GM18868 (cell line): ENCODE data around the gene BAG2.

Experiments used
- ATAC-seq: cut with Tn5 transposase; IDR thresholded peaks from one replicate; pipeline ENCODE4 v1.9.1; 2021; ENCODE audit warnings: mild to moderate bottlenecking, moderate library complexity; ENCODE audit not compliant: unreplicated experiment

BAG2 gene

GRCh38 chr6:57172136-57173055 lies at the start of gene BAG2:
Gene BAG2, plus strand, starts transcription at chr6:57172326. Its CDS starts 372 bp downstream, at chr6:57172698.
- peak; percentile 90 for ATAC-seq

GRCh38 chr6:57123111-57123510 lies 49.0 kb upstream of the BAG2 start:
- no peak for ATAC-seq

- ATAC-seq, result no peak
These were observed 44.4 kb upstream of the BAG2 start for GRCh38 chr6:57127763-57128162.

- ATAC-seq, result no peak
These were observed 41.4 kb upstream of the BAG2 start for GRCh38 chr6:57130661-57131177.

GRCh38 chr6:57134954-57135353 lies 37.2 kb upstream of the BAG2 start:
- ATAC-seq, result no peak

GRCh38 chr6:57135885-57136284 lies 36.2 kb upstream of the BAG2 start:
- ATAC-seq, result no peak

- no peak for ATAC-seq
These were observed 34.8 kb upstream of the BAG2 start for GRCh38 chr6:57137350-57137749.

GRCh38 chr6:57138026-57138425 lies 34.1 kb upstream of the BAG2 start:
- no peak for ATAC-seq

- ATAC-seq, result no peak
These were observed 30.5 kb upstream of the BAG2 start for GRCh38 chr6:57141451-57142177.

- ATAC-seq, result no peak
These were observed 30.0 kb upstream of the BAG2 start for GRCh38 chr6:57142178-57142525.

GRCh38 chr6:57143690-57144089 lies 28.4 kb upstream of the BAG2 start:
- no peak for ATAC-seq

GRCh38 chr6:57147401-57147800 lies 24.7 kb upstream of the BAG2 start:
- ATAC-seq, result no peak

GRCh38 chr6:57147955-57148858 lies 23.9 kb upstream of the BAG2 start:
- ATAC-seq, result no peak

- no peak for ATAC-seq
These were observed 13.5 kb upstream of the BAG2 start for GRCh38 chr6:57158658-57159057.

GRCh38 chr6:57159127-57159526 lies 13.0 kb upstream of the BAG2 start:
- no peak for ATAC-seq

- no peak for ATAC-seq
These were observed 10.1 kb upstream of the BAG2 start for GRCh38 chr6:57162028-57162427.

- ATAC-seq, result no peak
These were observed 9.6 kb upstream of the BAG2 start for GRCh38 chr6:57162516-57162915.

GRCh38 chr6:57163956-57164355 lies 8.2 kb upstream of the BAG2 start:
- no peak for ATAC-seq

- no peak for ATAC-seq
These were observed 7.0 kb upstream of the BAG2 start for GRCh38 chr6:57165080-57165479.

GRCh38 chr6:57173056-57173885 lies 1.1 kb downstream of the BAG2 start:
- ATAC-seq, result no peak
